HEK293 (cell line): ENCODE measurements around the gene BAIAP2.

Experiments
- CTCF ChIA-PET: fragments of 350-600 bp; formaldehyde crosslinking; extraction: SDS; loops from one replicate; lab custom pipeline; 2021; ENCODE audit warnings: antibody characterized with exemption; lab: Yijun Ruan, JAX
- POLR2A ChIA-PET: fragments of 300-600 bp; formaldehyde crosslinking; extraction: SDS; loops from one replicate; lab custom pipeline; 2020; ENCODE audit warnings: antibody characterized with exemption, inconsistent platforms; lab: Yijun Ruan, JAX
- H3K27ac ChIP-seq: fragments of 200-500 bp; sonication (Bioruptor generic); 2 replicates; pipeline ENCODE4 v1.5.1; 2014; ENCODE audit warnings: low read depth, low read length, control low read depth, inconsistent platforms; ENCODE audit errors: extremely low read depth
- H3K36me3 ChIP-seq, 2 experiments: fragments of 200-500 bp in 1 of 2; sonication (Bioruptor generic) in 1 of 2; 1 replicate in 1 of 2; 2 replicates in 1 of 2; pipeline ENCODE4 v1.5.1; 2014 to 2017; ENCODE audit warnings: inconsistent platforms in 2 of 2, low read length in 2 of 2; ENCODE audit not compliant: control insufficient read depth in 2 of 2, insufficient read depth in 1 of 2
- H3K4me1 ChIP-seq: fragments of 200-500 bp; sonication (Bioruptor generic); 2 replicates; pipeline ENCODE4 v1.5.1; 2014; ENCODE audit warnings: mild to moderate bottlenecking, low read length, inconsistent platforms; ENCODE audit not compliant: control insufficient read depth, insufficient read depth
- H3K4me3 ChIP-seq: 2 replicates; pipeline ENCODE4 v1.5.1; 2011; ENCODE audit warnings: low read depth, mild to moderate bottlenecking, control low read depth, low read length, moderate library complexity
- H3K9me3 ChIP-seq: fragments of 200-500 bp; sonication (Bioruptor generic); 2 replicates; pipeline ENCODE4 v1.5.1; 2014; ENCODE audit warnings: low read depth, low read length, inconsistent platforms; ENCODE audit not compliant: control insufficient read depth, insufficient read depth
- CTCF ChIP-seq: fragments of 450-650 bp; formaldehyde crosslinking; IDR thresholded peaks from 2 replicates; pipeline ENCODE4 v1.5.1; 2016; ENCODE audit warnings: missing biosample characterization, missing genetic modification characterization
- GLIS1 ChIP-seq: fragments of 450-650 bp; formaldehyde crosslinking; IDR thresholded peaks from 2 replicates; pipeline ENCODE4 v1.5.1; 2016; ENCODE audit warnings: missing biosample characterization, missing genetic modification characterization
- GLIS2 ChIP-seq: fragments of 450-650 bp; formaldehyde crosslinking; IDR thresholded peaks from 2 replicates; pipeline ENCODE4 v1.5.1; 2016; ENCODE audit warnings: missing biosample characterization, missing genetic modification characterization
- INSM2 ChIP-seq: fragments of 450-650 bp; formaldehyde crosslinking; IDR thresholded peaks from 2 replicates; pipeline ENCODE4 v1.5.1; 2016; ENCODE audit warnings: missing biosample characterization, missing genetic modification characterization
- KLF1 ChIP-seq: fragments of 450-650 bp; formaldehyde crosslinking; IDR thresholded peaks from 2 replicates; pipeline ENCODE4 v1.5.1; 2016; ENCODE audit warnings: missing biosample characterization, missing genetic modification characterization
- SP3 ChIP-seq: fragments of 450-650 bp; formaldehyde crosslinking; IDR thresholded peaks from 2 replicates; pipeline ENCODE4 v1.5.1; 2016; ENCODE audit warnings: missing biosample characterization, missing genetic modification characterization
- SP7 ChIP-seq: fragments of 450-650 bp; formaldehyde crosslinking; IDR thresholded peaks from 2 replicates; pipeline ENCODE4 v1.5.1; 2016; ENCODE audit warnings: missing biosample characterization, missing genetic modification characterization
- ZBTB17 ChIP-seq: fragments of 450-650 bp; formaldehyde crosslinking; IDR thresholded peaks from 2 replicates; pipeline ENCODE4 v1.5.1; 2016; ENCODE audit warnings: missing biosample characterization, missing genetic modification characterization
- ZBTB6 ChIP-seq: fragments of 450-650 bp; formaldehyde crosslinking; IDR thresholded peaks from 2 replicates; pipeline ENCODE4 v1.5.1; 2017; ENCODE audit warnings: missing biosample characterization, missing genetic modification characterization
- ZNF121 ChIP-seq: fragments of 450-650 bp; formaldehyde crosslinking; IDR thresholded peaks from 2 replicates; pipeline ENCODE4 v1.5.1; 2016; ENCODE audit warnings: missing biosample characterization, missing genetic modification characterization
- ZNF341 ChIP-seq: fragments of 450-650 bp; formaldehyde crosslinking; IDR thresholded peaks from 2 replicates; pipeline ENCODE4; 2016; ENCODE audit warnings: low read depth, missing biosample characterization, missing genetic modification characterization
- ZNF366 ChIP-seq: fragments of 450-650 bp; formaldehyde crosslinking; conservative IDR thresholded peaks from 2 replicates; pipeline ENCODE4 v1.5.1; 2016; ENCODE audit warnings: missing biosample characterization, missing genetic modification characterization
- ZNF501 ChIP-seq: fragments of 450-650 bp; formaldehyde crosslinking; IDR thresholded peaks from 2 replicates; pipeline ENCODE4 v1.5.1; 2016; ENCODE audit warnings: missing biosample characterization, missing genetic modification characterization
- ZNF549 ChIP-seq: fragments of 450-650 bp; IDR thresholded peaks from 2 replicates; pipeline ENCODE4 v1.5.1; 2018; ENCODE audit warnings: missing biosample characterization, missing genetic modification characterization, mild to moderate bottlenecking, inconsistent platforms, moderate library complexity
- ZNF610 ChIP-seq: fragments of 450-650 bp; formaldehyde crosslinking; IDR thresholded peaks from 2 replicates; pipeline ENCODE4 v1.5.1; 2016; ENCODE audit warnings: missing biosample characterization, missing genetic modification characterization, borderline replicate concordance
- ZNF76 ChIP-seq: fragments of 450-650 bp; formaldehyde crosslinking; IDR thresholded peaks from 2 replicates; pipeline ENCODE4; 2016; ENCODE audit warnings: low read depth, missing biosample characterization, missing genetic modification characterization, borderline replicate concordance
- ZNF777 ChIP-seq: fragments of 450-650 bp; formaldehyde crosslinking; IDR thresholded peaks from 2 replicates; pipeline ENCODE4 v1.5.1; 2017; ENCODE audit warnings: missing biosample characterization, missing genetic modification characterization, borderline replicate concordance
- ZSCAN16 ChIP-seq: fragments of 450-650 bp; formaldehyde crosslinking; IDR thresholded peaks from 2 replicates; pipeline ENCODE4 v1.5.1; 2016; ENCODE audit warnings: missing biosample characterization, missing genetic modification characterization
- TF ChIP-seq, protein P1 (sequence below): fragments of 450-650 bp; formaldehyde crosslinking; IDR thresholded peaks from 2 replicates; pipeline ENCODE4 v1.5.1; 2016; ENCODE audit warnings: missing biosample characterization, missing genetic modification characterization
- TF ChIP-seq, protein P2 (sequence below): fragments of 450-650 bp; formaldehyde crosslinking; IDR thresholded peaks from 2 replicates; pipeline ENCODE4 v1.5.1; 2016; ENCODE audit warnings: missing biosample characterization, missing genetic modification characterization
- TF ChIP-seq, protein P3 (sequence below): fragments of 450-650 bp; formaldehyde crosslinking; IDR thresholded peaks from 2 replicates; pipeline ENCODE4 v1.5.1; 2016; ENCODE audit warnings: missing biosample characterization, missing genetic modification characterization
- TF ChIP-seq, protein P4 (sequence below): fragments of 450-650 bp; formaldehyde crosslinking; IDR thresholded peaks from 2 replicates; pipeline ENCODE4 v1.5.1; 2016; ENCODE audit warnings: missing biosample characterization, missing genetic modification characterization

Gene BAIAP2

GRCh38 chr17:81142301-81143199 lies 107.6 kb downstream of the BAIAP2 start (continued):
- TF ChIP-seq, protein P1, sequence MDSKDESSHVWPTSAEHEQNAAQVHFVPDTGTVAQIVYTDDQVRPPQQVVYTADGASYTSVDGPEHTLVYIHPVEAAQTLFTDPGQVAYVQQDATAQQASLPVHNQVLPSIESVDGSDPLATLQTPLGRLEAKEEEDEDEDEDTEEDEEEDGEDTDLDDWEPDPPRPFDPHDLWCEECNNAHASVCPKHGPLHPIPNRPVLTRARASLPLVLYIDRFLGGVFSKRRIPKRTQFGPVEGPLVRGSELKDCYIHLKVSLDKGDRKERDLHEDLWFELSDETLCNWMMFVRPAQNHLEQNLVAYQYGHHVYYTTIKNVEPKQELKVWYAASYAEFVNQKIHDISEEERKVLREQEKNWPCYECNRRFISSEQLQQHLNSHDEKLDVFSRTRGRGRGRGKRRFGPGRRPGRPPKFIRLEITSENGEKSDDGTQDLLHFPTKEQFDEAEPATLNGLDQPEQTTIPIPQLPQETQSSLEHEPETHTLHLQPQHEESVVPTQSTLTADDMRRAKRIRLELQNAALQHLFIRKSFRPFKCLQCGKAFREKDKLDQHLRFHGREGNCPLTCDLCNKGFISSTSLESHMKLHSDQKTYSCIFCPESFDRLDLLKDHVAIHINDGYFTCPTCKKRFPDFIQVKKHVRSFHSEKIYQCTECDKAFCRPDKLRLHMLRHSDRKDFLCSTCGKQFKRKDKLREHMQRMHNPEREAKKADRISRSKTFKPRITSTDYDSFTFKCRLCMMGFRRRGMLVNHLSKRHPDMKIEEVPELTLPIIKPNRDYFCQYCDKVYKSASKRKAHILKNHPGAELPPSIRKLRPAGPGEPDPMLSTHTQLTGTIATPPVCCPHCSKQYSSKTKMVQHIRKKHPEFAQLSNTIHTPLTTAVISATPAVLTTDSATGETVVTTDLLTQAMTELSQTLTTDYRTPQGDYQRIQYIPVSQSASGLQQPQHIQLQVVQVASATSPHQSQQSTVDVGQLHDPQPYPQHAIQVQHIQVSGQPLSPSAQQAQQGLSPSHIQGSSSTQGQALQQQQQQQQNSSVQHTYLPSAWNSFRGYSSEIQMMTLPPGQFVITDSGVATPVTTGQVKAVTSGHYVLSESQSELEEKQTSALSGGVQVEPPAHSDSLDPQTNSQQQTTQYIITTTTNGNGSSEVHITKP (tag by site-specific recombination): peak; percentile 93
- TF ChIP-seq ZNF76 (tag by site-specific recombination) (peak; percentile 59; the same call in 1 of the 2 replicates), KLF1 (peak; percentile 75), ZSCAN16 (tag by site-specific recombination) (no peak), ZBTB6 (peak; percentile 71), ZBTB17 (tag by site-specific recombination) (peak; percentile 17; the same call in 1 of the 2 replicates), SP7 (tag by site-specific recombination) (0 out of 2 replicates have a peak, but pooled peaks have one; percentile 26), ZNF121 (tag by site-specific recombination) (peak; percentile 89), SP3 (tag by site-specific recombination) (peak; percentile 63), GLIS1 (tag by site-specific recombination) (peak; percentile 76), ZNF366 (tag by site-specific recombination) (peak; percentile 57; the same call in 1 of the 2 replicates), CTCF (peak; percentile 86), ZNF341 (tag by site-specific recombination) (0 out of 2 replicates have a peak, but pooled peaks have one; percentile 28)
- TF ChIP-seq, protein P2, sequence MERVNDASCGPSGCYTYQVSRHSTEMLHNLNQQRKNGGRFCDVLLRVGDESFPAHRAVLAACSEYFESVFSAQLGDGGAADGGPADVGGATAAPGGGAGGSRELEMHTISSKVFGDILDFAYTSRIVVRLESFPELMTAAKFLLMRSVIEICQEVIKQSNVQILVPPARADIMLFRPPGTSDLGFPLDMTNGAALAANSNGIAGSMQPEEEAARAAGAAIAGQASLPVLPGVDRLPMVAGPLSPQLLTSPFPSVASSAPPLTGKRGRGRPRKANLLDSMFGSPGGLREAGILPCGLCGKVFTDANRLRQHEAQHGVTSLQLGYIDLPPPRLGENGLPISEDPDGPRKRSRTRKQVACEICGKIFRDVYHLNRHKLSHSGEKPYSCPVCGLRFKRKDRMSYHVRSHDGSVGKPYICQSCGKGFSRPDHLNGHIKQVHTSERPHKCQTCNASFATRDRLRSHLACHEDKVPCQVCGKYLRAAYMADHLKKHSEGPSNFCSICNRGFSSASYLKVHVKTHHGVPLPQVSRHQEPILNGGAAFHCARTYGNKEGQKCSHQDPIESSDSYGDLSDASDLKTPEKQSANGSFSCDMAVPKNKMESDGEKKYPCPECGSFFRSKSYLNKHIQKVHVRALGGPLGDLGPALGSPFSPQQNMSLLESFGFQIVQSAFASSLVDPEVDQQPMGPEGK: peak; percentile 74; the same call in 1 of the 2 replicates

GRCh38 chr17:81143200-81143527 lies 108.2 kb downstream of the BAIAP2 start:
- H3K36me3 ChIP-seq: no peaks in the 10 kb centered on the region
- ChIA-PET CTCF (interaction anchor here (0.6 to 3.6 kb wide), 21 partner anchors 9 to 559 kb away, joined by 3 to 42 read pairs (median 5); partner anchors contain the start of genes CEP131, NDUFAF8 and TEPSIN), POLR2A (interaction anchor here (1.4 to 2.8 kb wide), 4 partner anchors 22 to 252 kb away, joined by 3 to 9 read pairs (median 4); partner anchors contain the start of genes AATK, BAHCC1, CEP131 and NDUFAF8)
- H3K9me3 ChIP-seq: no peaks in the 10 kb centered on the region
- H3K27ac ChIP-seq: no peak overlapping the region
- H3K4me1 ChIP-seq: no peaks in the 10 kb centered on the region
- H3K4me3 ChIP-seq: no peak overlapping the region
- no peak for TF ChIP-seq ZNF777 (tag by site-specific recombination)
- TF ChIP-seq, protein P3, sequence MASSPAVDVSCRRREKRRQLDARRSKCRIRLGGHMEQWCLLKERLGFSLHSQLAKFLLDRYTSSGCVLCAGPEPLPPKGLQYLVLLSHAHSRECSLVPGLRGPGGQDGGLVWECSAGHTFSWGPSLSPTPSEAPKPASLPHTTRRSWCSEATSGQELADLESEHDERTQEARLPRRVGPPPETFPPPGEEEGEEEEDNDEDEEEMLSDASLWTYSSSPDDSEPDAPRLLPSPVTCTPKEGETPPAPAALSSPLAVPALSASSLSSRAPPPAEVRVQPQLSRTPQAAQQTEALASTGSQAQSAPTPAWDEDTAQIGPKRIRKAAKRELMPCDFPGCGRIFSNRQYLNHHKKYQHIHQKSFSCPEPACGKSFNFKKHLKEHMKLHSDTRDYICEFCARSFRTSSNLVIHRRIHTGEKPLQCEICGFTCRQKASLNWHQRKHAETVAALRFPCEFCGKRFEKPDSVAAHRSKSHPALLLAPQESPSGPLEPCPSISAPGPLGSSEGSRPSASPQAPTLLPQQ (tag by site-specific recombination): no peak
- no peak for TF ChIP-seq ZNF501 (tag by site-specific recombination)
- TF ChIP-seq, protein P4, sequence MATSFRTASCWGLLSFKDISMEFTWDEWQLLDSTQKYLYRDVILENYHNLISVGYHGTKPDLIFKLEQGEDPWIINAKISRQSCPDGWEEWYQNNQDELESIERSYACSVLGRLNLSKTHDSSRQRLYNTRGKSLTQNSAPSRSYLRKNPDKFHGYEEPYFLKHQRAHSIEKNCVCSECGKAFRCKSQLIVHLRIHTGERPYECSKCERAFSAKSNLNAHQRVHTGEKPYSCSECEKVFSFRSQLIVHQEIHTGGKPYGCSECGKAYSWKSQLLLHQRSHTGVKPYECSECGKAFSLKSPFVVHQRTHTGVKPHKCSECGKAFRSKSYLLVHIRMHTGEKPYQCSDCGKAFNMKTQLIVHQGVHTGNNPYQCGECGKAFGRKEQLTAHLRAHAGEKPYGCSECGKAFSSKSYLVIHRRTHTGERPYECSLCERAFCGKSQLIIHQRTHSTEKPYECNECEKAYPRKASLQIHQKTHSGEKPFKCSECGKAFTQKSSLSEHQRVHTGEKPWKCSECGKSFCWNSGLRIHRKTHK (tag by site-specific recombination): no peak
- no peak for TF ChIP-seq INSM2 (tag by site-specific recombination)
- TF ChIP-seq GLIS2: no peak
- no peak for TF ChIP-seq ZNF610 (tag by site-specific recombination)
- no peak for TF ChIP-seq ZNF549
